HG03066 (cell line): ENCODE results near the gene RASGRF2.

Source experiments
- ATAC-seq: cut with Tn5 transposase; IDR thresholded peaks from one replicate; pipeline ENCODE4 v1.9.1; 2021; ENCODE audit warnings: low read depth; ENCODE audit not compliant: unreplicated experiment

RASGRF2 gene

GRCh38 chr5:81128416-81128815 is 168.3 kb downstream of the RASGRF2 start:
- ATAC-seq = no peak

- no peak for ATAC-seq
Observed at GRCh38 chr5:81132381-81132780, 172.2 kb downstream of the RASGRF2 start.

- ATAC-seq = no peak
Observed at GRCh38 chr5:81134066-81134465, 173.9 kb downstream of the RASGRF2 start.

GRCh38 chr5:81134566-81134965 is 174.4 kb downstream of the RASGRF2 start:
- ATAC-seq = no peak

GRCh38 chr5:81136557-81136956 is 176.4 kb downstream of the RASGRF2 start:
- ATAC-seq = no peak

- no peak for ATAC-seq
Observed at GRCh38 chr5:81137833-81138232, 177.7 kb downstream of the RASGRF2 start.

- ATAC-seq = no peak
Observed at GRCh38 chr5:81140441-81140840, 180.3 kb downstream of the RASGRF2 start.

- no peak for ATAC-seq
Observed at GRCh38 chr5:81140943-81141342, 180.8 kb downstream of the RASGRF2 start.

- no peak for ATAC-seq
Observed at GRCh38 chr5:81142108-81142507, 181.9 kb downstream of the RASGRF2 start.

GRCh38 chr5:81145329-81145935 is 185.3 kb downstream of the RASGRF2 start:
- no peak for ATAC-seq

- ATAC-seq = no peak
Observed at GRCh38 chr5:81146031-81146430, 185.9 kb downstream of the RASGRF2 start.

GRCh38 chr5:81147011-81147885 is 187.1 kb downstream of the RASGRF2 start:
- ATAC-seq = no peak

- ATAC-seq = no peak
Observed at GRCh38 chr5:81147886-81148571, 187.9 kb downstream of the RASGRF2 start.

GRCh38 chr5:81151546-81151945 is 191.4 kb downstream of the RASGRF2 start:
- ATAC-seq = no peak

GRCh38 chr5:81154725-81155124 is 194.6 kb downstream of the RASGRF2 start:
- ATAC-seq = peak; percentile 70

GRCh38 chr5:81156732-81157131 is 196.6 kb downstream of the RASGRF2 start:
- no peak for ATAC-seq

GRCh38 chr5:81161012-81161601 is 200.9 kb downstream of the RASGRF2 start:
- peak; percentile 76 for ATAC-seq

- ATAC-seq = no peak
Observed at GRCh38 chr5:81162501-81162900, 202.3 kb downstream of the RASGRF2 start.

GRCh38 chr5:81163651-81164050 is 203.5 kb downstream of the RASGRF2 start:
- no peak for ATAC-seq

- no peak for ATAC-seq
Observed at GRCh38 chr5:81164476-81164875, 204.3 kb downstream of the RASGRF2 start.

- ATAC-seq = no peak
Observed at GRCh38 chr5:81164936-81165335, 204.8 kb downstream of the RASGRF2 start.
